Measurements from ENCODE around the gene PRELID3B. TPM values are rescaled to one million over a fixed set of nuclear protein-coding genes. Genes with fewer than 3 reads are reported as not detected.

PRELID3B gene
- total RNA-seq, 1 donor from 2014 or later = 37.6 TPM

- intact Hi-C loops (cut with DNase I) = no loop called here
- DNase-seq = no peak
- ATAC-seq (ENCODE audit: poor library complexity) = no peak
Measured at GRCh38 chr20:58990651-58991445, 51.7 kb downstream of the PRELID3B start.

- intact Hi-C loops (cut with DNase I) = no loop called here
- DNase-seq (no peak), ATAC-seq (ENCODE audit: poor library complexity) (no peak)
Measured at GRCh38 chr20:58989196-58989595, 53.4 kb downstream of the PRELID3B start.

GRCh38 chr20:58988565-58988882 is 54.1 kb downstream of the PRELID3B start:
- ATAC-seq (ENCODE audit: poor library complexity) = no peak
- intact Hi-C loops (cut with DNase I) = no loop called here
- no peak for DNase-seq

DNA sequence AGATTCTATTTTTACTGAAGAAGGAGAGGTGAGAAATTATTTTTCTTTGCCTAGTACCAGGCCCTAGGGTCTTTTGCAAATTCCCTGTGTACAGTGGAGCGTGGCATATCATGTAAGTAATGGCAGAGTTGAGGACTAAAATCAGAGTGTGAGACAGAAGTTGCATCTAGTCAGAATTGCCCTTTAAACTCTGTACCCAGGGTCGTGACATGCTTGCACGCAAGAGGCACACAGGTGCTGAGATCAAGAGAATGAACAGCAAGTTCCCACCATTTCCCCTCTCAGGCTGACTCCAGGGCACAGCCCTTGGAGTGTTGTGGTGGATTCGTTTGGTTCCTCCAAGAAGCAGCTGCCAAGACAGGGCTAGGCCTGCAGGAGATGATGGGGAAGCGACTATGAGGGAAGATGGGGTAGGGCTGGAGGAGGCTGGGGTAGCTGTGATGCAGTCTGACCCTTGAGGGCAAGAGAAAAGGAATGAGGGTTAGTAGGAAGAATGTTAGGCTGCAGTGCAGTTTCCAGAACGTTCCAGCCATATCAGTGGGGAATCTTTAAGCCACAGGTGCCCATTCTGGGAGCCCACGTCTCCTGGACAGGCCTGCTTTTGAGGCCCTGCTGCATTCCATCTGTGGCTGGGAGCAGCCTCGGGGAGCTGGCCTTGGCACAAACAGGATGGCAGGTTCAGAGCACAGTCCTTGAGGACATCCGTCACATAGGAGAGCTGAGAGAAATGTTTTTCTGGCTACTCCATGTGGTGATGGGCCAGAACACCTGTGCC is 54.6 kb downstream of the PRELID3B start:
- ATAC-seq (ENCODE audit: poor library complexity) (no peak), DNase-seq (no peak)
- intact Hi-C loops (cut with DNase I) = no loop called here

DNA sequence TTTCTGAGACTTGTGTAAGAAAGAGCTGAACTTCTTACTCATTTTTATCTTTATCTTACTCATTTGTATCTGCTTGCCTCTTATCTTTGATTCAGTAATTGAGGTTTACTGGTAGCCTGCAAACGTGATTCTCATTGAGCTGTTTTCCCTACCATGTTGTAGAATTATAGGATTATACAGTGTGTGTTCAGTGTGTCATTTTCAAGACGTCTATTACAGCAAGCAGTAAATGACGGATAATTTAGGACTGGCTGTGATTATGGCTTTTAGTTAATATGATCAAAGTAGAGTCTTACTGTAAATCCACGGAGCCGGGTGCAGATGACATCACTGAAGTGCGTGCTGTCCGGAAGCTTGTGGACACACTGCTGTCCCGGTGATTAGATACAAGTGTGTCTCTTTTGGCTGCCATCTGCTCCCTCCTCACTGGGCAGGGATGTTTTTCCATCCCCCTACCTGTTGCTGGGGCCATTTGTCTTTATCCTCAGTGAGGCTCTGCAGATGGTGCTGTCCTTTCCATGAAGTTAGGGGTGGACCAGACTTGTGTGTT is 55.5 kb downstream of the PRELID3B start:
- intact Hi-C loops (cut with DNase I) = no loop called here
- ATAC-seq (ENCODE audit: poor library complexity) (no peak), DNase-seq (no peak)

- intact Hi-C loops (cut with DNase I) = no loop called here
- DNase-seq = no peak
Measured at GRCh38 chr20:58986286-58986967, 56.2 kb downstream of the PRELID3B start.

DNA sequence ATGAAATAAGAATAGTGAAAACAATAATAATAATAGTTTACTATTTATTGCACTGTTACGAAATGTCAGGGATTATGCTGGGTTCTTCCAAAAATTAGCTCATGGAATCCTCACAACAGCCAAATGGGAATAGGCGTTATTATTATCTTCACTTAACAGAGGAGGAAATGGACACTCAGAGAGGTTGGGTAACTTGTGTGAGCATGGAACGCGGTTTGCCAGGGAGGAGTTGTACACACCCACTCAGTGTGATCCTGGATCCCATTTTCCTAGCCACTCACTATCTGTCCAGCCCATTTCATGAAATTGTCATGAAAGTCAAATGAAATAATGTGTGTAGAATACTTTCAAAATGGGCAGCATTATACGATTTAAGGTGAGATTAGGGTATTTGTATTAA is 56.9 kb downstream of the PRELID3B start:
- intact Hi-C loops (cut with DNase I) = no loop called here
- no peak for ATAC-seq (ENCODE audit: poor library complexity)
- no peak for DNase-seq

More at GRCh38 chr20:58986286-58986967, 56.2 kb downstream of the PRELID3B start:
- no peak for ATAC-seq (ENCODE audit: poor library complexity)

DNA sequence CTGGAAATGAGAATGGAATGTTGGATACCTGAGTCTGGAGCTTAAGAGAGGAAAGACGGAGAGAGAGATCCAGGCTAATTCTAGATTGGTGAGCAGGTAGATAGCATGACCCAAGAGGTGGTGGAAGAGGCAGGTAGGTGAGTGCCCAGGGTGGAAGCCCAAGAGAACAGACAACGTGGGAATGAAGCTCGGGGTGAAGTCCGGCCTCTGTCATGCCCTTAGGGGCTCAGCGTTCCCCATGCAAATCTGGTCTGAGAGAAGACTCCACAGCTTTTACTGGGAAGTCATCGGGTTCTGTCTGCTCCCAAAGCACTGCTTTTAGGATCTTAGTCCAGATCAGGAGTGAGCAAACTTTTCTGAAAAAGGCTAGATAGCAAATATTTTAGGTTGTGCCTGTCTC is 57.9 kb downstream of the PRELID3B start:
- intact Hi-C loops (cut with DNase I) = loop anchor here (5.0 kb wide), 2 partner anchors 77 to 92 kb away; no protein-coding TSS in a partner anchor
- no peak for DNase-seq
- ATAC-seq (ENCODE audit: poor library complexity) = no peak

Other genes with a start within 250 kb of the PRELID3B start
- 0.13 TPM for gene GNAS-AS1, start 191.9 kb downstream of the PRELID3B start, total RNA-seq
- gene GNAS, start 190.1 kb downstream of the PRELID3B start, total RNA-seq = 1,453 TPM
- gene NELFCD, start 61.5 kb downstream of the PRELID3B start, total RNA-seq = 29.0 TPM
- 133 TPM for gene CTSZ, start 35.5 kb downstream of the PRELID3B start, total RNA-seq
- gene TUBB1, start 23.4 kb downstream of the PRELID3B start, total RNA-seq = 0.22 TPM
- 143 TPM for gene ATP5F1E, start 10.5 kb downstream of the PRELID3B start, total RNA-seq
- gene ZNF831, start 121.0 kb upstream of the PRELID3B start, total RNA-seq = 0.08 TPM